ENCODE results near the gene CRYBA1.
"Not testable (repeated sequence)": the region's sequence is repeated elsewhere in the genome, so short reads cannot be mapped to it uniquely, and the experiment has no call there.

Gene CRYBA1, protein sequence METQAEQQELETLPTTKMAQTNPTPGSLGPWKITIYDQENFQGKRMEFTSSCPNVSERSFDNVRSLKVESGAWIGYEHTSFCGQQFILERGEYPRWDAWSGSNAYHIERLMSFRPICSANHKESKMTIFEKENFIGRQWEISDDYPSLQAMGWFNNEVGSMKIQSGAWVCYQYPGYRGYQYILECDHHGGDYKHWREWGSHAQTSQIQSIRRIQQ

DNA sequence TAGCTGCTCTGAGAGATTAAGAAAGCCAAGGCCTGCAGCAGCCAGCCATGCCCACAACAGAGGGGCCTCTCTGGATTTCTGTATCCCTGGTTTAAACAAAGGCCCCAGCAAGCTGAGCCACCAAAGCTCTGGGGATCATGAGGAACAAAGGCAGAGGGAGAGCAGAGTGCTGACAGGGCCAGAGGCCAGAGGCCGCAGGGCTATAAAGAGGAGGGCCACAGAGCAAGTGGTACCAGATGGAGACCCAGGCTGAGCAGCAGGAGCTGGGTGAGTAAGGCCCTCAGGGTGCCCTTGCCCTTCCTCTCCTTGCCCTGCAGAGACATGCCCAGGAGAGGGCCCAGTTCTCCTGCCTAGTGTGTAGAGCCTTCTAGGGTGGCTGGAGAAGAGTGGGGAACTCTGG lies at the start of gene CRYBA1:
Gene CRYBA1, plus strand, starts transcription at position 232 of the 400 bp plus-strand sequence. Its CDS starts 5 bp downstream, at position 237.
- DNase-seq (ENCODE audit: low read depth), result no peak

DNA sequence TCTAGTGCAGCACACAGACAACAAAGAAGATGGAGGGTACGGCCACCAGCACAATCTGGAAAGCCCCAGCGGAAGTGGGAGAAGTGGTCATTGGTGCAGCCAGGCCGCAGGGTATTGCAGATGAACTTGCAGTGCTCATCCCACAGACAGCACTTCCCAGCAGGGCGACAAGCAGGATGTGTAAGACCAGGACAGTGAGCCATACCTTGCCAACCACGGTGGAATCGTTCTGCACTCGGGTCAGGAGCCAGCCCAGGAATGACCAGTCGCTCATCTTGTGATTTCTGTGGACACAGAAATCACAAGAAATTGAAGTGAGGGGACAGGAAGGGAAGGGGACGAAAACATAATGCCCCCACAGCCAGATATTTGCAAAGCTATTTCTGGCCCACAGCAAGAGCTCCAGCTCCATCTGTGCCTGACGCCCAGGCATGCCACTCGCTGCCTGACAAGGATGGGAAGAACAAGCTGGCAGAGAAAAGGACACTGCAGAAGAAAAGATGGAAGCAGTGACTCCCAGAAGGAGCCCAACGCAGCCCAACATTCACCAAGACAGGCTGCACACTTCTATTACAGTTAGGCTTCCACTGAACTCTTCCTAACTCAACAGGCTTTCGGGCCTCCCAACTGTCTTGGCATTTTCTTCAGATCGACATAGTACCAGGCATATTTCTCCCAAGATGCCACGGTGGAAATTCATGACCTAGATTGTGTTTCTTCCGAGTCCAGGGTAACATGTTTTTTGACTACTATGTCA lies 49.0 kb upstream of the CRYBA1 start:
- no peak for DNase-seq (ENCODE audit: low read depth)

DNA sequence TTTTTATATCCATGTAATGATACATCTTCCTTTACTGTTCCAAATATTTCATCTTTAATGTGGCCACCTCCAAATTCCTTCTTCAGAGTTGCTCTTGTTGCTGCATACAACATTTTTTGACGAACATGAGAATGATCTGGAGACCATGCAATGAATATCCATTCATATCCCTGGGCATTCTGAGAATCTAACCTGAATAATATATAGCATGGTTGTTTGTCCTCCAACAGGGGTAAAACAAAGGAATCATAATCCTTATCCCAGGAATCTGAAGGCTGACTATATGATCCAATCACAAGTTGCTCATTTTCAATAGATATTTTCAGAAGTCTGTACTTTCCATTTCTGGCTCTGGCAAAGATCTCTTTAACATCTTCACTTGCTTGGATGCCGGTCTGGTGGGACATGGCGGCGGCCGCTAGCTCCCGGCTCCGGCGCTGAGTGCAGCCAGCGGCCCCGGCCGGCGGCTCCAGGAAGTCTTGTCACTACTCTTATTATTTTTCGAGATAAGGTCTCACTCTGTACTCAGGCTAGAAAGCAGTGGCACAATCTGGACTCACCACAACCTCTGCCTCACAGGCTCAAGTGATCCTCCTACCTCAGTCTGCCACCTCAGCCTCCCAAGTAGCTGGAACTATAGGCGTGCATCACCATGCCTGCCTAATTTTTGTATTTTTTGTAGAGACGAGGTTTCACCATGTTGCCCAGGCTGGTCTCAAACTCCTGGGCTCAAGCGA lies 42.4 kb upstream of the CRYBA1 start:
- not testable (repeated sequence) for DNase-seq (ENCODE audit: low read depth)

DNA sequence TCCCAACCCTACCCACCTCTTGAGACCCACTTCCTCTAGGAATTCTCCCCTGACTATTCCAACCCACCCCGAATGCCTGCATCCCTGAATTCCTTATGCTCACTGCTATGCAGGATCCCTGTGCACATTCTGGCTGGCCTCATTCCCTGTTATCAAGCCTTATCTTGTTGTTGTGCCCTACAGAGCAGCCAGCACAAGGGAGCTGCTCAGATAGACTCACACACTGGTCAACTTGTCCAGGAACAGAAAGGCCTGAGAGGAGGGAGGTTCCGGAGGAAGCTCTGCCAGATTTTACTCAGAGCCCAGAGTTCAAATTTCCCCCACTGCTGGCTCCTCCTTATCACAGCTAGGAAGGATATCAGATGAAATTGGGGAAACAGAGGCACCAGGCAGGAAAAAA lies 41.6 kb upstream of the CRYBA1 start:
- no peak for DNase-seq (ENCODE audit: low read depth)

DNA sequence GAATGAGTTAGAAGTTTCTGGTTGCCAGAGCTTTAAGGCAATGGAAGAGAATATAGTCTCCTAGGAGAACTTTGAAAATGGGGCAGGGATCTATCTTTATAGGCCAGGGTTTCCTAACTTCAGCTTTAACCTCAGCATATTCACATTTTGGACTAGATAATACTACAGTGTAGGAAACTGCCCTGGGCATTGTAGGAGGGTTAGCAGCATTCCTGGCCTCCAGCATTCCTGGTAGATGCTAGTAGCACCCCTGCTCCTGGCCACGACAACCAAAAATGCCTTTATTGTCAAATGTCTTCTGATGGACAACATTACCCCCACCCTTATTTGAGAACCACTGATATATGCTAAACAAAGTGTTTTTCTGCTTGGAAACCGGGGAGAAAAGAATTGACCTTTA lies 38.7 kb upstream of the CRYBA1 start:
- DNase-seq (ENCODE audit: low read depth), result no peak

DNA sequence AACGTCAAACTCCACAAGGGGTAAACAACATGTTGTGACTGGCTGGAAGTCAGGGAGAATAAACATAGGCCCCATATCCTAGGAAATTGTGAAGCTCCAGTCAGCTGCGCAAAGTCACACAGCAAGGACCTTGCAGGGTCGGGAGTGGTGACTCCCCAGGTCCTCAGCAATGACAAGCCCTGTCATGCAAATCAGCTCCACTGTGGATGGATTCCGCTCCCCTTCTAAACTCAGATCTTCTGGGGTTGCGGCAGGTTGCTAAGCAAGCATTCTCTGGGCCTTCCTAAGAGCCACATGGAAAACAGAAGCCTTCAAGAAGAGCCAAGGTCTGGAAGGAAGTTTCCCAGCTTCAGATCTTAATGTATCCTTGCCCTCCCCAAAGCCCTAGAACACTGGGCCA lies 37.6 kb upstream of the CRYBA1 start:
- no peak for DNase-seq (ENCODE audit: low read depth)

DNA sequence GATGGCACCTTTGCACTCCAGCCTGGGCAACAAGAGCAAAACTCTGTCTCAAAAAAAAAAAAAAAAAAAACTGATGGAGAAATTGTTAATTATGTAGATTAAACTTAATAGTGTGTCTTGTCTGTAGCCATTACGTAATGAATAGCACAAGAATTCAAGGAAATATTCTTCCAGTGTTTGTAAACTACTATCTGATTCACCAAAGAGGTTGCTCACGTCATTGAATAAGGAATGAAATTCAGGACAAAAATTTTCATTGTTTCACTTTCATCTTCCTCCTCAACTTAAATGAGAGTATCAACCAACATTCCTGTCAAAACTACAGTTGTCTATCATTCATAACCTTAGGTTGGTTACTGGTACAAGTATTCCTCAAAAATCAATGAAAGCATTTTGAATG lies 35.8 kb upstream of the CRYBA1 start:
- DNase-seq (ENCODE audit: low read depth), result no peak

DNA sequence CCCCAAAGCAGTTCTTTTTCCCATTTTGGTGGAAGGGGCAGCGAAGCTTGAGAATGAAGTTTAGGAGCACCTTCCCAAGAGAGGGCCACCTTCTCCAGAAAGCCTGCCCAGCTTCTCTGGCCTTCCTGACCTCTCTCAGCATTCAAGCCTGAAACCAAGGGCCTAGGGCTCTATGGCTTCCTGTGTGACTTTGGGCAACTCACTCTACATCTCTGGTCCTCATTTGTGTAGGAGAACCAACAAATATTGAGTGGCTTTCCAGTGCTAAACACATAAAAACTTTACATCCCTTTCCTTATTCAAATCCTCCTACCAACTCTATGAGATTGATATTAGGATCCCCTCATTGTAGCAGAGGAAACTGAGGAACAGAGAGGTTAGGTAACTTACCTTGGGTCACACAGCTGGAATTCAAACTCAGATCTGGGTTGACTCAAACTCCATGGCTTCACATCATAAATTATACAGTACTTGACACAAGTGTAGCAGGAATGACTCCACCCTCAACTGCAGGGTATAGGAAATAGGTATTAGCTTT lies 34.5 kb upstream of the CRYBA1 start:
- no peak for DNase-seq (ENCODE audit: low read depth)

DNA sequence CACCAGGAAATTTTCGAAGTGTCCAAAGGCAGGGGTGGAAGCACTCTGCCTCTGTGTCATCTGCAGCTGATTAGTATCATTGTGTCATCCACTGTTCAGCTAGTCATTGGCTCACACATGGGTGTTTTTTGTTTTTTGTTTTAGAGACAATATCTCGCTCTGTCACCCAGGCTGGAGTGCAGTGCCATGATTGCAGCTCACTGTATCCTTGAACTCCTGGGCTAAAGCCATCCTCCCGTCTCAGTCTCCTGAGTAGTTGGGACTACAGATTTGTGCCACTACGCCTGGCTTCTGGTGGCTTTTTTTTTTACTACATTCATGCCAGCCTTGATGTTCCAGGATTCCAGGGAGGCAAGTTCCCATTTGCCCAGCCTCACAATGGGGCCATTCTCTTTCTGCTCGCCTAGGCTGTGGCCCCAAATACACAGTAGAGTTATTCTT lies 34.0 kb upstream of the CRYBA1 start:
- DNase-seq (ENCODE audit: low read depth), result no peak

DNA sequence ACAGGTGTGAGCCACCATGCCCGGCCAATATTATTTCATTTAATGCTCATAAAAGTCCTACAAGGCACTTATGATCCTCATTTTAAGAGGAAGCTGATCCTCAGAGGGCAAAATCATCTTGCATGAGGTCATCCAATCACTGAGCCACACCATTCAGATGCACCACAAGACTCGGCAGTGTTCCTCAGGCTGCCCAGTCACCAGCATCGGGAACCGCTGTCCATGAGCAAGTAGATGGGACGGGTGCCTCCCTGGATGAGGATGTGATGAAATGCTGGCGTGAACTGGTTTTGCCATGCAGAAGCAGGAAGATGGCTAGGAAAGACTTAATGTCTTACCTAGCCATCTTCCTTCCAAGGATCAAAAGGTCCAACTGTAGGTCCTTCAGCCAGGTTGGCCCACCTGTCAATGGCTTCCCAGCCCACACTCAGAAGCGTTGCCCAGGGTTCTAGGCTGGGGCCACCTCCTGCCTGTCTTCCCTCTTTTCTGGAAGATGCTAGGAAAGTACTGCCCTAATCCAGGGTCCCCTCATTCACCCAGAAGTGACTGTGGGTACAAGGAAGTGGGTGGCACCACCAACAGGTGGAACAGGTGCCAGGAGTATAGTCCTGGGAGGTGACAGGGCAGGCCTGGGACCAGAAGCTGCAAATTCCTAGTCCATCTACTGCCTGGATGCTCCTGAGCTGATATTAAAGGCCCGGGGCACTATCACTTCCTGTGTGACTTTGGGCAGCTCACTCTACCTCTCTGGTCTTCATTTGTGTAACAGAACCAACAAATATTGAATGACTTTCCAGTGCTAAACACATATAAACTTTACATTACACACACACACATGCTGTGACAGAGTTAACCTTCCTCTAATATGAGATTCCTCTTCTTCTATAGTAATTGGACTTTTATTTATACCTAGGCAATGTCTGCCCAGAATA lies 32.2 kb upstream of the CRYBA1 start:
- DNase-seq (ENCODE audit: low read depth), result no peak

DNA sequence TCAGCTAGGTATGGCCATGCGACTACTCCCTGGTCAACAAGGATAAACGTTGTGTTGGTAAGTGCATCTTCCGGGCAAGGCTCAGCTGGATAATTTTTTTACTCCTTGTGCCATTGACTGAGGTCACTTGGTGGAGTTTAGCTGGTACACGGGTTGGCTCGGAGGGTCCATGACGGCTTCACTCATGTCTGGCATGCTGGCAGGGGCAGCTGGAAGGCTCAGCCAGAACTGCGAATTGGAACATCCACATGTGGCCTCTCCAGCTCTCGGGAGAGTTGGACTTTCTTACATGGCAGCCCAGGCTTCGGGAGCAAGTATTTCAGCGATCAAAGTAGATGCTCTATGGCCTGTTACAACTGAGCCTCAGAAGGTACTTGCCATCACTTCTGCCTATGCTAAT lies 31.5 kb upstream of the CRYBA1 start:
- no peak for DNase-seq (ENCODE audit: low read depth)

DNA sequence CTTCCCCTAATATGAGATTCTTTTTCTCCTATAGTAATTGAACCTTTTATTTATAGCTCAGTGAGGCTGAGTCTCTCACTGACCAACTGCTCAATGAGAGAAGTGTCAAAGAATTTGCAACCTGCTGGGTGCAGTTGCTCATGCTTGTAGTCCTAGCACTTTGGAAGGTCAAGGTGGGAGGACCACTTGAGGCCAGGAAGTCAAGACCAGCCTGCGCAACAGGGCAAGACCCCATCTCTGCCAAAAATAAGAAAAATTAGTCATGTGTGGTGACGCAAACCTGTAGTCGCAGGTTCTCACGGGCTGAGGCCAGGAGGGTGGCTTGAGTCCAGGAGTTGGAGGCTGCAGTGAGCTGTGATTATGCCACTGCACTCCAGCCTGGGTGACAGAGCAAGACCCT lies 30.9 kb upstream of the CRYBA1 start:
- no peak for DNase-seq (ENCODE audit: low read depth)

DNA sequence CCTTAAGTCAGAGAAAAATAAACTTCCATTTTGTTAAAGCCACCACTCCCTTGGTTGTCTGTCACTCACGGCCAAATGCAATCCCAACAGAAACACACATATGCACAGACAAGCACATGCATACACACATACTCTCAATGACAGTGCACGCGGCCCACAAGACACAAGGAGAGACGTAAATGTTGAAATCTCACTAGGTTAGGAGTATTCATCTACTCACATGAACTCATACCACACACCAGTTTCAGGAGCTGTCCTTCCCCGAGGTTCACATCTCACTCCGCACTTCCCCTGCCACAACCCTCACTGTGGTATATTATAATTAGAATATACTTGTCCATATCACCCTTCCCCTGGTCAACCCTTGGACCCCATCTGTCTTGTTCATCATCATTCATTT lies 30.5 kb upstream of the CRYBA1 start:
- DNase-seq (ENCODE audit: low read depth), result no peak

DNA sequence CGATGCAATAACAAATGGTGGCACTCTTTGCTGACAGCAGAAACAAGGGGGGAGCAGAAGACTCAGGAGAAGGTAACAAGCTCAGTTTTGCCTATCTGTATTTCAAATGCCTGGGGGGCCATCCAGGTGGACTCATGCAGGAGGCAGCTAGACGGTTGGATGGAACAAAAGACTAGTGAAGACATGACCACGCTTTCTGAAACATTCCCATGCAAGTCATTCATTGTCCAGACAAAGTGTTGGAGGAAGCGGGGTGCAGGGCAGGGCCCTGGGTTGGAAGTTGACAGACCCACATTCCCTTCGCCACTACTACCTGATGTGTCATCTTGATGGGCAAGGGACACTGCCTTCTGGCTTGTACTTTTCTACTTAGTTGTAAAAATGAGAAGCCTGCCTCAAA lies 29.8 kb upstream of the CRYBA1 start:
- no peak for DNase-seq (ENCODE audit: low read depth)

DNA sequence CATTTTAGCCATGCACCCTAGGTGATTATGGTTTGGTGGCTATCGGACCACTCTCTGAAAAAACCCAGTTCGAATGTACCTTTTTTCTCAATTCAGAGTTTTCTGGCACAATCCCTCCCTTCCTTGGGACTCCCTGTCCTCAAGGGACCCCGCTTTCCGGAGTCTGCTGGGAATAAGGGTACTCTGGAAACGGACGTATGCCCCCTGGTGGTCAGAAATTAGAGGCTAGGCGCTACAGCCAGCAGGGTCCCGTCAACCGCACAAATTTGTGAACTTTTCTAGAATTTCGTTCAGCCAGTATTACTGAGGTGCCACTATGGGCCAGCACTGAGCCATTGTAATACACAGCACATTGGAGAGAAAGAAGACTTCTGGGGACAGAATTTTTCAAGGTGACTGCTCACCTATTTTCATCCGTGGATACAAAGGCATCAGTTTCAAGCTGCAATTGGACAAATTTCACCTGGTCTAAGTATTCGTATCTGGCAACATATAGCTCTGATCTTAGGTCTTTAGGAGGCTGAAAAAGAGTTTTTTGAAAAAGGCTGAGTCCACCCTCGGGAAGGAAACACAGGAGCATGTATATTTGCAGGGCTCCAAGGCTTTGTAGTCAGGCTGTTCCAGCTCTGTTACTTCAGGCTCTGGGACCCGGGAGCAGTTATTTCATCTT lies 27.1 kb upstream of the CRYBA1 start:
- peak; percentile 62 for DNase-seq (ENCODE audit: low read depth)

DNA sequence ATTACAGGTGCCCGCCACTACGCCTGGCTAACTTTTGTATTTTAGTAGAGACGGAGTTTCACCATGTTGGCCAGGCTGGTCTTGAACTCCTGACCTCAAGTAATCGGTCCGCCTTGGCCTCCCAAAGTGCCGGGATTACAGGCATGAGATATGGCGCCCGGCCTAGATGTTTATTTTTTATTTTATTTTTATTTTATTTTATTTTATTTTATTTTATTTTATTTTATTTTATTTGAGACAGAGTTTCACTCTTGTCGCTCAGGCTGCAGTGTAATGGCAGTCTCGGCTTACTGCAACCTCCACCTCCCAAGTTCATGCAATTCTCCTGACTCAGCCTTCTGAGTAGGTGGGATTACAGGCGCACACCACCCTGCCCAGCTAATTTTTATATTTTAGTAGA lies 25.3 kb upstream of the CRYBA1 start:
- DNase-seq (ENCODE audit: low read depth), result not testable (repeated sequence)

DNA sequence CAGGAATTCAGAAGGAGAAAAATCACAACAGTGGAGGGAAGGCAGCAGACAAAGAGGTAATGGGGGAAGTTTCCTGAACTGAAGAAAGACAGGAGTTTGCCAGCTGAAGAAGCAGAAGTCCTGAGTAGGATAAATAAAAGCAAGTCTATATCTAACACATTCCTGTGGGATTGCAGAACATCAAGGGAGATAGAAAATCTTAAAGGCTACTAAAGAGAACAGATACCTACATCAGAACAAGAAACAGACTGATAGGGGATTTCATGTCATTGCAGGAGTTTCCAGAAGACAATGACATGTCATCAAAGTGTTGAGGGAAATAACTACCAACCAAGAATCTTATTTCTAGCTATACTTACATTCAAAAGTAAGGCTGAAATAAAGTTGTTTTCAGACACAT lies 21.3 kb upstream of the CRYBA1 start:
- no peak for DNase-seq (ENCODE audit: low read depth)

DNA sequence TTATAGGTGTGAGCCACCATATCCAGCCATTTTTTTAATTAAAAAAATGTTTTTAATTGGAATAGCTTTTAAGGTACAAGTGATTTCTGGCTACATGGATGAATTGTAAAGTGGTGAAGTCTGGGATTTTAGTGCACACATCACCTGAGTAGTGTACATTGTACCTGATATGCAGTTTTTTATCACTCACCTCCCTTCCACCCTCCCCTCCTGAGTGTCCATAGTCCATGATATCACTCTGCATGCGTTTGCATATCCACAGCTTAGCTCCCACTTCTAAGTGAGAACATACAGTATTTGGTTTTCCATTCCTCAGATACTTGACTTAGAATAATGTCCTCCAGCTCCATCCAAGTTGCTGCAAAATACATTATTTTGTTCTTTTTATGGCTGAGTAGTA lies 13.4 kb upstream of the CRYBA1 start:
- no peak for DNase-seq (ENCODE audit: low read depth)

DNA sequence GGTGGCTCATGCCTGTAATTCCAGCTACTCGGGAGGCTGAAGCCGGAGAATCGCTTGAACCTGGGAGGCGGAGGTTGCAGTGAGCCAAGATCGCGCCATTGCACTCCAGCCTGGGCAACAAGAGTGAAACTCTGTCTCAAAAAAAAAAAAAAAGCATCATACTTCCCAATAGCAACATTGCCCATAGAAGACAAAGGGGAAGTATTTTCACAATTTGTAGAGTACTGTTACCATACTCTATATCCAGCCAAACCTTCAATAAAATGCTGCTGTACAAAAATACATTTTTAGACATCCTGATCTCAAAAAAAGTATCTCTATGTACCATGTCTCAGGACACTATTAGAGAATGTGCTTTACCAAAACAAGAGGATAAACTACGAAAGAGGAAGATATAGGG lies 11.7 kb upstream of the CRYBA1 start:
- not testable (repeated sequence) for DNase-seq (ENCODE audit: low read depth)

DNA sequence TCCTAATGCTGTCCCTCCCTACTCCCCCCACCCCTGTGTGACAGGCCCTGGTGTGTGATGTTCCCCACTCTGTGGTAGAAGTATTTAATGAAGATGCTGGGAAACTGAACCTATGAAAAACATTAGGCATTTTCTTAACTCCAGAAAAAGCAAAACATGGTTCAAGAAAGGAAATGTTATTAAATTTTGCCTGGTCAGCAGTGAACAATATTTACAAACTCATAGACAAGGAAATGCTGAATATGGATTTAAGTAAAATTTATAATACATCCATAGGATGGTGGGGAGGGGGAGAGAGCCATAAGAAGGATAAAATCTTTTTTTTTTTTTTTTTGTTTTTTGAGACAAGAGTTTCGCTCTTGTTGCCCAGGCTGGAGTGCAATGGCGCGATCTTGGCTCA lies 10.8 kb upstream of the CRYBA1 start:
- DNase-seq (ENCODE audit: low read depth), result no peak

DNA sequence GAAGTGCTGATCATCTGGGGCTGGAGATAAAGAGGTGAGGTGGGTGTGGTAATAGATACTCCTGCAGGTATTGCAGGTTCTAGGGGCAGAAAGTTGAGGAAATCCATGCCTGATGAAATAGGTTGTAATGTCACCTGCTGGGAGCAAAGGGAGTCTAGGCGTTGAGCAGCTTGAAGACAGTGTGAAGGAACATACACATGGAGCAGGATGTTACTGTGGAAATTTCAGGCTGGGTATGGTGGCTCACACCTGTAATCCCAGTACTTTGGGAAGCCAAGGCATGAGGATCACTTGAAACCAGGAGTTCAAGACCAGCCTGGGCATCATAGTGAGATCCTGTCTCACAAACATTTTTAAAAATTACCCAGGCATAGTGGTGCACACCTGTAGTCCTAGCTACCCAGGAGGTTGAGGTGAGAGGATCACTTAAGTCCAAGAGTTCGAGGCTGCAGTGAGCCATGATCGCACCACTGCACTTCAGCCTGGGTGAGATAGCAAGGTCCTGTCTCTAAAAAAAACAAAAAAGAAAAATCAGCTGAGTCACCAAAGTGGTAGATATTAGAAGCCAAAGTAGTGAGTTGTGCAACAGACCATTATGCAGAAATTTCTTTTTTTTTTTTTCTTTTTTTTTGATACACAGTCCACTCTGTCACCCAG lies 9.1 kb upstream of the CRYBA1 start:
- no peak for DNase-seq (ENCODE audit: low read depth)
